ENCODE data around the gene WDR62. TPM values are rescaled to one million over a fixed set of nuclear protein-coding genes. Genes with fewer than 3 reads are reported as not detected.

WDR62 gene
- total RNA-seq, 6 donors from 2014 or later: 1.00 to 7.6 (median 2.4) TPM

GRCh38 chr19:36092566-36092965 lies 37.9 kb downstream of the WDR62 start:
- ATAC-seq (ENCODE audit: low FRiP score in 2 of 2) (no peak), DNase-seq (no peak)
- no peak overlapping the region for H3K4me3 ChIP-seq
- H3K27me3 ChIP-seq: no peaks in the 10 kb centered on the region
- TF ChIP-seq CTCF (IDR thresholded peaks at IDR 0.05) (no peak), POLR2AphosphoS5 (IDR thresholded peaks at IDR 0.05) (no peak), POLR2A (IDR thresholded peaks at IDR 0.05) (no peak), EP300 (IDR thresholded peaks at IDR 0.05) (no peak)
- H3K36me3 ChIP-seq: peaks cover 0 to 8% (median 0%) of the 10 kb centered on the region in 4 donors
- 91 to 100% methylated on average over 4 to 5 of the region's 7 CpGs for WGBS, 2 donors
- no peak overlapping the region for H3K27ac ChIP-seq
- H3K9me3 ChIP-seq: no peaks in the 10 kb centered on the region
- H3K4me1 ChIP-seq: no peaks in the 10 kb centered on the region

- DNase-seq (no peak), ATAC-seq (ENCODE audit: low FRiP score in 2 of 2) (no peak)
- Histone ChIP-seq H3K9me3 (no peaks in the 10 kb centered on the region), H3K27ac (no peak overlapping the region), H3K4me1 (no peaks in the 10 kb centered on the region), H3K4me3 (no peak overlapping the region), H3K36me3 (peaks cover 0 to 8% (median 0%) of the 10 kb centered on the region in 4 donors), H3K27me3 (no peaks in the 10 kb centered on the region)
- TF ChIP-seq EP300 (IDR thresholded peaks at IDR 0.05): no peak
- TF ChIP-seq CTCF (IDR thresholded peaks at IDR 0.05): no peak
- no peak for TF ChIP-seq POLR2A (IDR thresholded peaks at IDR 0.05)
- TF ChIP-seq POLR2AphosphoS5 (IDR thresholded peaks at IDR 0.05): no peak
- 80 to 93% methylated on average over 4 to 5 of the region's 5 CpGs for WGBS, 2 donors
Observed at GRCh38 chr19:36093146-36093662, 38.5 kb downstream of the WDR62 start.

- 70 to 94% methylated on average over 4 of the region's 6 CpGs for WGBS, 2 donors
- Histone ChIP-seq H3K27me3 (no peaks in the 10 kb centered on the region), H3K4me1 (no peaks in the 10 kb centered on the region), H3K9me3 (no peaks in the 10 kb centered on the region), H3K27ac (no peak overlapping the region), H3K4me3 (no peak overlapping the region), H3K36me3 (peaks cover 0 to 5% (median 0%) of the 10 kb centered on the region in 4 donors)
- DNase-seq (no peak), ATAC-seq (ENCODE audit: low FRiP score in 2 of 2) (no peak)
- no peak for TF ChIP-seq EP300 (IDR thresholded peaks at IDR 0.05)
- no peak for TF ChIP-seq POLR2AphosphoS5 (IDR thresholded peaks at IDR 0.05)
- TF ChIP-seq POLR2A (IDR thresholded peaks at IDR 0.05): no peak
- TF ChIP-seq CTCF (IDR thresholded peaks at IDR 0.05): no peak
Observed at GRCh38 chr19:36093687-36094086, 39.0 kb downstream of the WDR62 start.

GRCh38 chr19:36097036-36097435 lies 42.3 kb downstream of the WDR62 start:
- Histone ChIP-seq H3K27me3 (no peaks in the 10 kb centered on the region), H3K36me3 (no peaks in the 10 kb centered on the region), H3K4me1 (peaks cover 0 to 7% (median 0%) of the 10 kb centered on the region in 4 donors), H3K4me3 (no peak overlapping the region), H3K27ac (peak overlapping the region in 1 of 4 donors; percentile 14), H3K9me3 (no peaks in the 10 kb centered on the region)
- 76 to 83% methylated on average over 6 of the region's 6 CpGs for WGBS, 2 donors
- TF ChIP-seq CTCF (IDR thresholded peaks at IDR 0.05): no peak
- no peak for TF ChIP-seq POLR2AphosphoS5 (IDR thresholded peaks at IDR 0.05)
- TF ChIP-seq EP300 (IDR thresholded peaks at IDR 0.05): no peak
- no peak for TF ChIP-seq POLR2A (IDR thresholded peaks at IDR 0.05)
- ATAC-seq (ENCODE audit: low FRiP score in 2 of 2) (no peak), DNase-seq (no peak)

- Histone ChIP-seq H3K4me3 (no peak overlapping the region), H3K27ac (no peak overlapping the region), H3K9me3 (no peaks in the 10 kb centered on the region), H3K36me3 (peaks cover 0 to 9% (median 0%) of the 10 kb centered on the region in 4 donors), H3K4me1 (peaks cover 0 to 7% (median 0%) of the 10 kb centered on the region in 4 donors), H3K27me3 (no peaks in the 10 kb centered on the region)
- WGBS, 2 donors: 87 to 92% methylated on average over 14 to 17 of the region's 19 CpGs
- TF ChIP-seq POLR2A (IDR thresholded peaks at IDR 0.05) (no peak), POLR2AphosphoS5 (IDR thresholded peaks at IDR 0.05) (no peak), EP300 (IDR thresholded peaks at IDR 0.05) (no peak)
- DNase-seq: peak in 1 of 2 donors; percentile 76
- no peak for ATAC-seq (ENCODE audit: low FRiP score in 2 of 2)
Observed at GRCh38 chr19:36099166-36099785, 44.6 kb downstream of the WDR62 start.
